Adrenal gland (tissue), 5 donors: Measurements from ENCODE around the gene NKAIN2.

Source experiments
- CTCF ChIP-seq, 6 experiments: fragments of 450-650 bp in 4 of 6; fragments of 200-600 bp in 2 of 6; sonication (generic) in 1 of 6; IDR thresholded peaks; 1 replicate in 5 of 6; 2 replicates in 1 of 6; pipeline versions ENCODE4 v1.5.1 to v1.8.0; 2016 to 2021; ENCODE audit warnings: antibody characterized with exemption in 6 of 6, mild to moderate bottlenecking in 2 of 6, moderate library complexity in 1 of 6
- POLR2A ChIP-seq, 2 donors: fragments of 450-650 bp; IDR thresholded peaks; one replicate each; pipeline ENCODE4 v1.6.1; 2017; ENCODE audit warnings: antibody characterized with exemption in 2 of 2, mild to moderate bottlenecking in 2 of 2, moderate library complexity in 1 of 2
- donor health status: DM: no; HTN: no; CAD: no.

GRCh38 chr6:124148236-124148957 lies 344.7 kb downstream of the NKAIN2 start:
- TF ChIP-seq POLR2A (IDR thresholded peaks at IDR 0.05), result no peak
- no peak for TF ChIP-seq CTCF (IDR thresholded peaks at IDR 0.05)
